HepG2 (cell line): ENCODE data around the gene DNAJB11. TPM values are rescaled to one million over a fixed set of nuclear protein-coding genes. Genes with fewer than 3 reads are reported as not detected.

ENCODE experiments used
- EEA1 ChIP-seq: sonication (generic); formaldehyde crosslinking; IDR thresholded peaks from 2 replicates; pipeline ENCODE4 v1.5.1; 2020; ENCODE audit warnings: mild to moderate bottlenecking, missing genetic modification reagents, borderline replicate concordance
- EED ChIP-seq: sonication (generic); formaldehyde crosslinking; IDR thresholded peaks from 2 replicates; pipeline ENCODE4 v1.5.0; 2020; ENCODE audit warnings: mild to moderate bottlenecking, missing genetic modification reagents
- EZH2 ChIP-seq: conservative IDR thresholded peaks from 2 replicates; pipeline ENCODE4 v1.6.1; 2012; ENCODE audit warnings: mild to moderate bottlenecking, low read depth, low read length, moderate library complexity
- FOXK1 ChIP-seq: sonication (generic); formaldehyde crosslinking; IDR thresholded peaks from 2 replicates; pipeline ENCODE4 v1.4.0; 2020; ENCODE audit warnings: low read depth, missing genetic modification reagents, borderline replicate concordance
- KAT2B ChIP-seq: fragments of 150-350 bp; IDR thresholded peaks from 2 replicates; pipeline ENCODE4 v1.6.1; 2014; ENCODE audit warnings: low read depth, low read length, borderline replicate concordance
- MZF1 ChIP-seq: sonication (generic); formaldehyde crosslinking; IDR thresholded peaks from 2 replicates; pipeline ENCODE4 v1.8.1; 2023; ENCODE audit warnings: mild to moderate bottlenecking, missing genetic modification reagents, borderline replicate concordance
- RBFOX2 ChIP-seq: fragments of 200-400 bp; formaldehyde crosslinking; IDR thresholded peaks from 2 replicates; pipeline ENCODE4 v1.6.1; 2017; ENCODE audit warnings: low read depth, mild to moderate bottlenecking, low read length
- SAFB2 ChIP-seq: sonication (generic); formaldehyde crosslinking; IDR thresholded peaks from 2 replicates; pipeline ENCODE4 v1.5.1; 2020; ENCODE audit warnings: missing genetic modification reagents, low read depth, mild to moderate bottlenecking, borderline replicate concordance
- SALL2 ChIP-seq: sonication (generic); formaldehyde crosslinking; IDR thresholded peaks from 2 replicates; pipeline ENCODE4 v1.8.1; 2023; ENCODE audit warnings: mild to moderate bottlenecking, missing genetic modification reagents, inconsistent platforms
- SMAD3 ChIP-seq: sonication (generic); formaldehyde crosslinking; IDR thresholded peaks from 2 replicates; pipeline ENCODE4 v1.4.0; 2020; ENCODE audit warnings: missing genetic modification reagents
- SNAPC2 ChIP-seq: sonication (generic); formaldehyde crosslinking; IDR thresholded peaks from 2 replicates; pipeline ENCODE4 v1.8.1; 2022; ENCODE audit warnings: mild to moderate bottlenecking, missing genetic modification reagents
- SRY ChIP-seq: sonication (generic); formaldehyde crosslinking; IDR thresholded peaks from 2 replicates; pipeline ENCODE4 v1.8.0; 2022; ENCODE audit warnings: mild to moderate bottlenecking, missing genetic modification reagents
- STAT5B ChIP-seq: sonication (generic); formaldehyde crosslinking; IDR thresholded peaks from 2 replicates; pipeline ENCODE4 v1.4.0; 2020; ENCODE audit warnings: missing genetic modification reagents
- TARDBP ChIP-seq: sonication (generic); formaldehyde crosslinking; IDR thresholded peaks from 2 replicates; pipeline ENCODE4 v1.8.0; 2022; ENCODE audit warnings: mild to moderate bottlenecking, missing genetic modification reagents
- ZC3H13 ChIP-seq: sonication (generic); formaldehyde crosslinking; IDR thresholded peaks from 2 replicates; pipeline ENCODE4 v1.8.1; 2023; ENCODE audit warnings: mild to moderate bottlenecking, missing genetic modification reagents, moderate library complexity
- ZNF790 ChIP-seq: sonication (generic); formaldehyde crosslinking; IDR thresholded peaks from 2 replicates; pipeline ENCODE4 v1.8.0; 2022; ENCODE audit warnings: missing genetic modification reagents, mild to moderate bottlenecking, borderline replicate concordance
- ZNF883 ChIP-seq: sonication (generic); formaldehyde crosslinking; IDR thresholded peaks from 2 replicates; pipeline ENCODE4 v1.5.1; 2020; ENCODE audit warnings: mild to moderate bottlenecking, missing genetic modification reagents; ENCODE audit errors: not compliant biosample characterization
- polyA plus RNA-seq, 8 experiments: library from polyadenylated mRNA; depleted of rRNA in 3 of 8; stranded (reverse) in 7 of 8; unstranded in 1 of 8; fragments of >200 nt; fragmentation: Illumina TruSeq in 4 of 8; extraction: Trizol in 4 of 8; gene quantifications; 2 replicates each; pipeline versions ENCODE4 v1.2.1 to v1.2.3, GENCODE V29; 2011 to 2016; ENCODE audit warnings: low read depth in 4 of 8, missing spikeins in 1 of 8, mixed read lengths in 1 of 8; ENCODE audit not compliant: insufficient read depth in 1 of 8
- total RNA-seq, 5 experiments: library from RNA; depleted of rRNA; stranded (reverse); fragments of >200 nt; fragmentation: Illumina TruSeq; extraction: Trizol; gene quantifications; 2 replicates each; pipeline ENCODE4 v1.2.3, GENCODE V29; 2016; ENCODE audit warnings: low read depth in 1 of 5
- TF ChIP-seq, protein P1 (sequence below): sonication (generic); formaldehyde crosslinking; IDR thresholded peaks from 2 replicates; pipeline ENCODE4 v1.5.0; 2020; ENCODE audit warnings: mild to moderate bottlenecking, missing genetic modification reagents, moderate library complexity
- TF ChIP-seq, protein P2 (sequence below): IDR thresholded peaks from 2 replicates; pipeline ENCODE4 v1.6.1; 2012; ENCODE audit warnings: low read length, improper control_type of control experiment
- TF ChIP-seq, protein P3 (sequence below): fragments of 450-650 bp; IDR thresholded peaks from 2 replicates; pipeline ENCODE4 v1.6.1; 2016
- TF ChIP-seq, protein P4 (sequence below): sonication (generic); formaldehyde crosslinking; IDR thresholded peaks from 2 replicates; pipeline ENCODE4 v1.4.0; 2020; ENCODE audit warnings: missing genetic modification reagents

Gene DNAJB11
- total and polyA plus RNA-seq, 2 of the 13 experiments (the other 11 are each of a cell fraction or from before 2014, with no cell fraction given) = 41.0 to 132 TPM

DNA sequence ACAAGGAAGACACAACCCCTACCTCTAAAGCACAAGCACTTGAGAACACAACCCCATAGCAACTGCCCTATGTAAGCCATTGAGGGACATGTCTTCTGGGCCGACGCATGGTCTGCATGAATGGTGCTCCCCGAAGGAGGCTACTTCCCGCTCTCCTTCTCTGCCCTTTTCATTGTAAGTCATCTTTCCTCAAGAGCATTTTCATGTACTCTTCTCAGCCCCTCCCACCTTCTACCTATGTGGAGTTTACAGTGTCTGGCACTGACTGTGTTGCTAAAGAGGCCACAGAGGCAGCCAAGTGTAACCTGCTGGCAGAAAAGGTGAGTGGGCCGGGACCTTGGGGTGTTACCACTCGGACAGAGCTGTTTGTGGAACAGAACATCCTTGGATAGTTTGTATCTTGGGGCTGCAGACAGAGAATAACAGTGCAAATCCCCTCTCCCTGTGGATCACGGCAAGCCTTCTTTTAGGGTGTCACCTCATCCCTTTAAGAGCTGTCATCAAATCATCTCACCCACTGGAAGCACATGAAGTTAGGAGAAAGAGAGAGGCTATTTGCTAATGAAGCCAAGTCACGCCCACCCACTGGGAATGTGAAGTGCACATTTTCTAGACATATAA is 47.9 kb downstream of the DNAJB11 start (continued):
- TF ChIP-seq, protein P1, sequence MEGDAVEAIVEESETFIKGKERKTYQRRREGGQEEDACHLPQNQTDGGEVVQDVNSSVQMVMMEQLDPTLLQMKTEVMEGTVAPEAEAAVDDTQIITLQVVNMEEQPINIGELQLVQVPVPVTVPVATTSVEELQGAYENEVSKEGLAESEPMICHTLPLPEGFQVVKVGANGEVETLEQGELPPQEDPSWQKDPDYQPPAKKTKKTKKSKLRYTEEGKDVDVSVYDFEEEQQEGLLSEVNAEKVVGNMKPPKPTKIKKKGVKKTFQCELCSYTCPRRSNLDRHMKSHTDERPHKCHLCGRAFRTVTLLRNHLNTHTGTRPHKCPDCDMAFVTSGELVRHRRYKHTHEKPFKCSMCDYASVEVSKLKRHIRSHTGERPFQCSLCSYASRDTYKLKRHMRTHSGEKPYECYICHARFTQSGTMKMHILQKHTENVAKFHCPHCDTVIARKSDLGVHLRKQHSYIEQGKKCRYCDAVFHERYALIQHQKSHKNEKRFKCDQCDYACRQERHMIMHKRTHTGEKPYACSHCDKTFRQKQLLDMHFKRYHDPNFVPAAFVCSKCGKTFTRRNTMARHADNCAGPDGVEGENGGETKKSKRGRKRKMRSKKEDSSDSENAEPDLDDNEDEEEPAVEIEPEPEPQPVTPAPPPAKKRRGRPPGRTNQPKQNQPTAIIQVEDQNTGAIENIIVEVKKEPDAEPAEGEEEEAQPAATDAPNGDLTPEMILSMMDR (CRISPR knock-in tag) = no peak
- TF ChIP-seq MZF1 (CRISPR knock-in tag) = no peak
- no peak for TF ChIP-seq SALL2 (CRISPR knock-in tag)
- no peak for TF ChIP-seq SMAD3 (CRISPR knock-in tag)
- peak; percentile 40; the same call in 1 of the 2 replicates for TF ChIP-seq SNAPC2 (CRISPR knock-in tag)
- TF ChIP-seq EED (CRISPR knock-in tag) = no peak
- TF ChIP-seq, protein P2, sequence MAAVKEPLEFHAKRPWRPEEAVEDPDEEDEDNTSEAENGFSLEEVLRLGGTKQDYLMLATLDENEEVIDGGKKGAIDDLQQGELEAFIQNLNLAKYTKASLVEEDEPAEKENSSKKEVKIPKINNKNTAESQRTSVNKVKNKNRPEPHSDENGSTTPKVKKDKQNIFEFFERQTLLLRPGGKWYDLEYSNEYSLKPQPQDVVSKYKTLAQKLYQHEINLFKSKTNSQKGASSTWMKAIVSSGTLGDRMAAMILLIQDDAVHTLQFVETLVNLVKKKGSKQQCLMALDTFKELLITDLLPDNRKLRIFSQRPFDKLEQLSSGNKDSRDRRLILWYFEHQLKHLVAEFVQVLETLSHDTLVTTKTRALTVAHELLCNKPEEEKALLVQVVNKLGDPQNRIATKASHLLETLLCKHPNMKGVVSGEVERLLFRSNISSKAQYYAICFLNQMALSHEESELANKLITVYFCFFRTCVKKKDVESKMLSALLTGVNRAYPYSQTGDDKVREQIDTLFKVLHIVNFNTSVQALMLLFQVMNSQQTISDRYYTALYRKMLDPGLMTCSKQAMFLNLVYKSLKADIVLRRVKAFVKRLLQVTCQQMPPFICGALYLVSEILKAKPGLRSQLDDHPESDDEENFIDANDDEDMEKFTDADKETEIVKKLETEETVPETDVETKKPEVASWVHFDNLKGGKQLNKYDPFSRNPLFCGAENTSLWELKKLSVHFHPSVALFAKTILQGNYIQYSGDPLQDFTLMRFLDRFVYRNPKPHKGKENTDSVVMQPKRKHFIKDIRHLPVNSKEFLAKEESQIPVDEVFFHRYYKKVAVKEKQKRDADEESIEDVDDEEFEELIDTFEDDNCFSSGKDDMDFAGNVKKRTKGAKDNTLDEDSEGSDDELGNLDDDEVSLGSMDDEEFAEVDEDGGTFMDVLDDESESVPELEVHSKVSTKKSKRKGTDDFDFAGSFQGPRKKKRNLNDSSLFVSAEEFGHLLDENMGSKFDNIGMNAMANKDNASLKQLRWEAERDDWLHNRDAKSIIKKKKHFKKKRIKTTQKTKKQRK = no peak
- TF ChIP-seq, protein P3, sequence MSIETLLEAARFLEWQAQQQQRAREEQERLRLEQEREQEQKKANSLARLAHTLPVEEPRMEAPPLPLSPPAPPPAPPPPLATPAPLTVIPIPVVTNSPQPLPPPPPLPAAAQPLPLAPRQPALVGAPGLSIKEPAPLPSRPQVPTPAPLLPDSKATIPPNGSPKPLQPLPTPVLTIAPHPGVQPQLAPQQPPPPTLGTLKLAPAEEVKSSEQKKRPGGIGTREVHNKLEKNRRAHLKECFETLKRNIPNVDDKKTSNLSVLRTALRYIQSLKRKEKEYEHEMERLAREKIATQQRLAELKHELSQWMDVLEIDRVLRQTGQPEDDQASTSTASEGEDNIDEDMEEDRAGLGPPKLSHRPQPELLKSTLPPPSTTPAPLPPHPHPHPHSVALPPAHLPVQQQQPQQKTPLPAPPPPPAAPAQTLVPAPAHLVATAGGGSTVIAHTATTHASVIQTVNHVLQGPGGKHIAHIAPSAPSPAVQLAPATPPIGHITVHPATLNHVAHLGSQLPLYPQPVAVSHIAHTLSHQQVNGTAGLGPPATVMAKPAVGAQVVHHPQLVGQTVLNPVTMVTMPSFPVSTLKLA = no peak
- peak; percentile 46 for TF ChIP-seq RBFOX2
- TF ChIP-seq ZC3H13 (CRISPR knock-in tag) = peak; percentile 99
- TF ChIP-seq SRY (CRISPR knock-in tag) = no peak
- no peak for TF ChIP-seq STAT5B
- no peak for TF ChIP-seq TARDBP (CRISPR knock-in tag)
- TF ChIP-seq ZNF790 = peak; percentile 87; the same call in 1 of the 2 replicates
- no peak for TF ChIP-seq FOXK1
- TF ChIP-seq KAT2B = no peak
- no peak for TF ChIP-seq ZNF883 (CRISPR knock-in tag)
- TF ChIP-seq EZH2 = no peak
- peak; percentile 43; the same call in 1 of the 2 replicates for TF ChIP-seq SAFB2 (CRISPR knock-in tag)
- TF ChIP-seq, protein P4, sequence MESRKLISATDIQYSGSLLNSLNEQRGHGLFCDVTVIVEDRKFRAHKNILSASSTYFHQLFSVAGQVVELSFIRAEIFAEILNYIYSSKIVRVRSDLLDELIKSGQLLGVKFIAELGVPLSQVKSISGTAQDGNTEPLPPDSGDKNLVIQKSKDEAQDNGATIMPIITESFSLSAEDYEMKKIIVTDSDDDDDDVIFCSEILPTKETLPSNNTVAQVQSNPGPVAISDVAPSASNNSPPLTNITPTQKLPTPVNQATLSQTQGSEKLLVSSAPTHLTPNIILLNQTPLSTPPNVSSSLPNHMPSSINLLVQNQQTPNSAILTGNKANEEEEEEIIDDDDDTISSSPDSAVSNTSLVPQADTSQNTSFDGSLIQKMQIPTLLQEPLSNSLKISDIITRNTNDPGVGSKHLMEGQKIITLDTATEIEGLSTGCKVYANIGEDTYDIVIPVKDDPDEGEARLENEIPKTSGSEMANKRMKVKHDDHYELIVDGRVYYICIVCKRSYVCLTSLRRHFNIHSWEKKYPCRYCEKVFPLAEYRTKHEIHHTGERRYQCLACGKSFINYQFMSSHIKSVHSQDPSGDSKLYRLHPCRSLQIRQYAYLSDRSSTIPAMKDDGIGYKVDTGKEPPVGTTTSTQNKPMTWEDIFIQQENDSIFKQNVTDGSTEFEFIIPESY (CRISPR knock-in tag) = no peak
- TF ChIP-seq EEA1 (CRISPR knock-in tag) = no peak
